ENCODE measurements around the gene RAB26. TPM values are rescaled to one million over a fixed set of nuclear protein-coding genes. Genes with fewer than 3 reads are reported as not detected.

RAB26 gene
- total RNA-seq, 1 donor from 2014 or later = 0.80 TPM

- peak overlapping the region; percentile 75 for H3K27ac ChIP-seq
- H3K36me3 ChIP-seq = peaks cover 3% of the 10 kb centered on the region
- intact Hi-C loops (cut with DNase I) = no loop called here
- peaks cover 63% of the 10 kb centered on the region for H3K4me1 ChIP-seq
- TF ChIP-seq CTCF (IDR thresholded peaks at IDR 0.05) = no peak
- no peaks in the 10 kb centered on the region for H3K9me3 ChIP-seq
- ATAC-seq = no peak
- H3K4me3 ChIP-seq = peak overlapping the region; percentile 33
- H3K27me3 ChIP-seq (ENCODE audit: low read depth) = no peaks in the 10 kb centered on the region
- DNase-seq = no peak
These were observed 10.9 kb downstream of the RAB26 start for GRCh38 chr16:2159175-2159838.

GRCh38 chr16:2160915-2161551 is 12.6 kb downstream of the RAB26 start:
- DNase-seq = no peak
- peaks cover 55% of the 10 kb centered on the region for H3K4me1 ChIP-seq
- H3K36me3 ChIP-seq = peaks cover 7% of the 10 kb centered on the region
- ATAC-seq = peak; percentile 5
- H3K4me3 ChIP-seq = no peak overlapping the region
- H3K9me3 ChIP-seq = no peaks in the 10 kb centered on the region
- intact Hi-C loops (cut with DNase I) = no loop called here
- H3K27ac ChIP-seq = peak overlapping the region; percentile 53
- no peaks in the 10 kb centered on the region for H3K27me3 ChIP-seq (ENCODE audit: low read depth)
- no peak for TF ChIP-seq CTCF (IDR thresholded peaks at IDR 0.05)

GRCh38 chr16:2161911-2162310 is 13.5 kb downstream of the RAB26 start:
- Histone ChIP-seq H3K27me3 (ENCODE audit: low read depth) (no peaks in the 10 kb centered on the region), H3K9me3 (no peaks in the 10 kb centered on the region), H3K27ac (no peak overlapping the region), H3K4me3 (no peak overlapping the region), H3K36me3 (peaks cover 16% of the 10 kb centered on the region), H3K4me1 (peaks cover 47% of the 10 kb centered on the region)
- ATAC-seq (no peak), DNase-seq (no peak)
- intact Hi-C loops (cut with DNase I) = no loop called here
- TF ChIP-seq CTCF (IDR thresholded peaks at IDR 0.05) = no peak

- Histone ChIP-seq H3K4me1 (peaks cover 39% of the 10 kb centered on the region), H3K27me3 (ENCODE audit: low read depth) (no peaks in the 10 kb centered on the region), H3K4me3 (no peak overlapping the region), H3K9me3 (no peaks in the 10 kb centered on the region), H3K36me3 (peaks cover 24% of the 10 kb centered on the region), H3K27ac (no peak overlapping the region)
- DNase-seq (no peak), ATAC-seq (no peak)
- TF ChIP-seq CTCF (IDR thresholded peaks at IDR 0.05) = no peak
- intact Hi-C loops (cut with DNase I) = no loop called here
These were observed 14.3 kb downstream of the RAB26 start for GRCh38 chr16:2162676-2163118.

GRCh38 chr16:2163211-2163881 is 14.9 kb downstream of the RAB26 start:
- Histone ChIP-seq H3K4me1 (peaks cover 33% of the 10 kb centered on the region), H3K27me3 (ENCODE audit: low read depth) (no peaks in the 10 kb centered on the region), H3K9me3 (no peaks in the 10 kb centered on the region), H3K36me3 (peaks cover 30% of the 10 kb centered on the region), H3K27ac (no peak overlapping the region), H3K4me3 (no peak overlapping the region)
- ATAC-seq (no peak), DNase-seq (no peak)
- TF ChIP-seq CTCF (IDR thresholded peaks at IDR 0.05) = no peak
- intact Hi-C loops (cut with DNase I) = no loop called here
